NT2/D1 (cell line): ENCODE measurements around the gene CEBPB.

Experiments used
- SUZ12 ChIP-seq: IDR thresholded peaks from 2 replicates; pipeline ENCODE4 v1.6.1; 2011; ENCODE audit not compliant: insufficient read length, insufficient read depth; ENCODE audit errors: extremely low read depth
- YY1 ChIP-seq: IDR thresholded peaks from 2 replicates; pipeline ENCODE4 v1.6.1; 2011; ENCODE audit not compliant: insufficient read length, insufficient read depth
- ZNF274 ChIP-seq: IDR thresholded peaks from 2 replicates; pipeline ENCODE4 v1.6.1; 2011; ENCODE audit warnings: mild to moderate bottlenecking, low read depth, low read length

- TF ChIP-seq YY1 (no peak), ZNF274 (no peak), SUZ12 (no peak)
These were observed 8.3 kb upstream of the CEBPB start for GRCh38 chr20:50182346-50182745.
